Activated CD8-positive, alpha-beta T cell treated with anti-CD3 and anti-CD28 coated beads for 36 hours (primary cell): ENCODE data around the gene PICALM. TPM values are rescaled to one million over a fixed set of nuclear protein-coding genes. Genes with fewer than 3 reads are reported as not detected.

ENCODE experiments used
- ATAC-seq: fragments of 200-7000 bp; cut with Tn5 transposase; one replicate; pipeline ENCODE4 v1.10.0; 2021; ENCODE audit warnings: mild to moderate bottlenecking, moderate library complexity
- CTCF ChIA-PET: fragments of 350-600 bp; sonication (Branson Sonifier 250); formaldehyde crosslinking; loops from one replicate; lab custom pipeline; 2021; ENCODE audit warnings: antibody characterized with exemption; lab: Charles Lee
- POLR2A ChIA-PET: fragments of 350-600 bp; sonication (Branson Sonifier 250); formaldehyde crosslinking; loops from one replicate; lab custom pipeline; 2021; ENCODE audit warnings: antibody characterized with exemption; lab: Charles Lee
- DNase-seq: peaks from one replicate; pipeline ENCODE4 v3.0.0-alpha.2; 2020
- H3K27ac Mint-ChIP-seq: one replicate; pipeline ENCODE4 v1.8.0; 2021; ENCODE audit warnings: mild to moderate bottlenecking, mixed read lengths
- H3K27me3 Mint-ChIP-seq: one replicate; pipeline ENCODE4 v1.8.0; 2021; ENCODE audit warnings: mixed read lengths
- H3K36me3 Mint-ChIP-seq: one replicate; pipeline ENCODE4 v1.8.0; 2021; ENCODE audit warnings: low read depth, mixed read lengths
- H3K4me1 Mint-ChIP-seq: one replicate; pipeline ENCODE4 v1.8.0; 2021; ENCODE audit warnings: low read depth, mixed read lengths
- H3K4me3 Mint-ChIP-seq: one replicate; pipeline ENCODE4 v1.8.0; 2021; ENCODE audit warnings: mild to moderate bottlenecking, moderate library complexity, mixed read lengths
- H3K9me3 Mint-ChIP-seq: one replicate; pipeline ENCODE4 v1.8.0; 2021; ENCODE audit warnings: mixed read lengths
- CTCF ChIP-seq: fragments of 200-600 bp; IDR thresholded peaks from one replicate; pipeline ENCODE4 v1.8.0; 2022; ENCODE audit warnings: antibody characterized with exemption, mild to moderate bottlenecking
- intact Hi-C: fragments of 100-400 bp; cut with micrococcal nuclease; formaldehyde crosslinking; loops from one replicate; pipeline ENCODE4 v1.10.0; 2022
- total RNA-seq, 2 experiments: library from RNA; stranded (reverse); gene quantifications; one replicate each; pipeline ENCODE4 v1.2.3, GENCODE V29; 2021

PICALM gene
- total RNA-seq, 2 experiments from 2014 or later, result 57.5 to 61.2 TPM

GRCh38 chr11:86116386-86116726 lies 47.5 kb upstream of the PICALM start:
- peaks cover 3% of the 10 kb centered on the region for H3K27me3 Mint-ChIP-seq
- POLR2A ChIA-PET, result interaction anchor here (0.9 to 1.1 kb wide), 4 partner anchors 17 to 98 kb away, joined by 3 to 4 read pairs (median 3); no protein-coding TSS in a partner anchor
- H3K36me3 Mint-ChIP-seq, result no peaks in the 10 kb centered on the region
- peaks cover 29% of the 10 kb centered on the region for H3K4me1 Mint-ChIP-seq
- peak overlapping the region; percentile 84 for H3K27ac Mint-ChIP-seq
- DNase-seq (peak; percentile 62), ATAC-seq (peak; percentile 91)
- intact Hi-C loops, result loop anchor here (5.0 kb wide), 2 partner anchors 69 to 76 kb away; no protein-coding TSS in a partner anchor
- CTCF ChIA-PET, result interaction anchor here (1.1 to 3.6 kb wide), 6 partner anchors 13 to 261 kb away, joined by 3 to 13 read pairs (median 5); partner anchors contain the start of genes CCDC83 and PICALM
- no peak for TF ChIP-seq CTCF
- H3K9me3 Mint-ChIP-seq, result no peaks in the 10 kb centered on the region
- peak overlapping the region; percentile 41 for H3K4me3 Mint-ChIP-seq

GRCh38 chr11:86115542-86116385 lies 46.9 kb upstream of the PICALM start:
- POLR2A ChIA-PET, result interaction anchor here (1.0 to 1.1 kb wide), 3 partner anchors 68 to 99 kb away, joined by 3 to 4 read pairs (median 3); no protein-coding TSS in a partner anchor
- H3K4me1 Mint-ChIP-seq, result peaks cover 29% of the 10 kb centered on the region
- intact Hi-C loops, result loop anchor here (5.0 kb wide), 2 partner anchors 68 to 77 kb away; no protein-coding TSS in a partner anchor

GRCh38 chr11:86108890-86109638 lies 40.2 kb upstream of the PICALM start:
- no peaks in the 10 kb centered on the region for H3K36me3 Mint-ChIP-seq
- ChIA-PET POLR2A (interaction anchor here (0.7 kb wide), 1 partner anchor 16 kb away, joined by 3 read pairs; no protein-coding TSS in a partner anchor), CTCF (interaction anchor here (1.3 to 1.6 kb wide), 2 partner anchors 68 to 85 kb away, joined by 3 to 4 read pairs; no protein-coding TSS in a partner anchor)
- peaks cover 5% of the 10 kb centered on the region for H3K4me1 Mint-ChIP-seq
- DNase-seq, result no peak
- H3K4me3 Mint-ChIP-seq, result no peak overlapping the region
- intact Hi-C loops, result no loop called here
- no peak for ATAC-seq
- TF ChIP-seq CTCF, result no peak
- H3K9me3 Mint-ChIP-seq, result no peaks in the 10 kb centered on the region
- no peaks in the 10 kb centered on the region for H3K27me3 Mint-ChIP-seq
- no peak overlapping the region for H3K27ac Mint-ChIP-seq

More at GRCh38 chr11:86115542-86116385, 46.9 kb upstream of the PICALM start:
- ATAC-seq (peak; percentile 71), DNase-seq (no peak)
- peak overlapping the region; percentile 84 for H3K27ac Mint-ChIP-seq
- H3K9me3 Mint-ChIP-seq, result no peaks in the 10 kb centered on the region
- H3K4me3 Mint-ChIP-seq, result peak overlapping the region; percentile 41
- CTCF ChIA-PET, result interaction anchor here (0.8 to 3.6 kb wide), 7 partner anchors 12 to 261 kb away, joined by 3 to 13 read pairs (median 4); partner anchors contain the start of genes CCDC83 and PICALM
- H3K27me3 Mint-ChIP-seq, result peaks cover 2% of the 10 kb centered on the region
- TF ChIP-seq CTCF, result no peak
- no peaks in the 10 kb centered on the region for H3K36me3 Mint-ChIP-seq

GRCh38 chr11:86108191-86108590 lies 39.3 kb upstream of the PICALM start:
- H3K4me1 Mint-ChIP-seq, result peaks cover 5% of the 10 kb centered on the region
- DNase-seq (no peak), ATAC-seq (no peak)
- no peak overlapping the region for H3K27ac Mint-ChIP-seq
- no peak overlapping the region for H3K4me3 Mint-ChIP-seq
- POLR2A ChIA-PET, result interaction anchor here (0.7 kb wide), 1 partner anchor 15 kb away, joined by 3 read pairs; no protein-coding TSS in a partner anchor
- TF ChIP-seq CTCF, result no peak
- CTCF ChIA-PET, result interaction anchor here (0.9 to 1.6 kb wide), 3 partner anchors 39 to 86 kb away, joined by 3 to 4 read pairs (median 3); no protein-coding TSS in a partner anchor
- intact Hi-C loops, result no loop called here
- H3K9me3 Mint-ChIP-seq, result no peaks in the 10 kb centered on the region
- H3K36me3 Mint-ChIP-seq, result no peaks in the 10 kb centered on the region
- H3K27me3 Mint-ChIP-seq, result no peaks in the 10 kb centered on the region
